Stimulated activated naive CD8-positive, alpha-beta T cell treated with anti-CD3 and anti-CD28 coated beads, Interleukin-15, Interleukin-2, amounts not matched to agents 100 ng/mL and 50 ng/mL, for 24 hours (primary cell): Measurements from ENCODE around the gene DCHS2.

ENCODE experiments used
- H3K27ac Mint-ChIP-seq: one replicate; pipeline ENCODE4 v1.8.0; 2021; ENCODE audit warnings: mild to moderate bottlenecking, mixed read lengths
- H3K27me3 Mint-ChIP-seq: one replicate; pipeline ENCODE4 v1.8.0; 2021; ENCODE audit warnings: mixed read lengths
- H3K36me3 Mint-ChIP-seq: one replicate; pipeline ENCODE4 v1.8.0; 2021; ENCODE audit warnings: low read depth, mixed read lengths
- H3K4me1 Mint-ChIP-seq: one replicate; pipeline ENCODE4 v1.8.0; 2021; ENCODE audit warnings: low read depth, mixed read lengths
- H3K4me3 Mint-ChIP-seq: one replicate; pipeline ENCODE4 v1.8.0; 2021; ENCODE audit warnings: mild to moderate bottlenecking, mixed read lengths
- H3K9me3 Mint-ChIP-seq: one replicate; pipeline ENCODE4 v1.8.0; 2021; ENCODE audit warnings: mixed read lengths

DCHS2 gene

DNA sequence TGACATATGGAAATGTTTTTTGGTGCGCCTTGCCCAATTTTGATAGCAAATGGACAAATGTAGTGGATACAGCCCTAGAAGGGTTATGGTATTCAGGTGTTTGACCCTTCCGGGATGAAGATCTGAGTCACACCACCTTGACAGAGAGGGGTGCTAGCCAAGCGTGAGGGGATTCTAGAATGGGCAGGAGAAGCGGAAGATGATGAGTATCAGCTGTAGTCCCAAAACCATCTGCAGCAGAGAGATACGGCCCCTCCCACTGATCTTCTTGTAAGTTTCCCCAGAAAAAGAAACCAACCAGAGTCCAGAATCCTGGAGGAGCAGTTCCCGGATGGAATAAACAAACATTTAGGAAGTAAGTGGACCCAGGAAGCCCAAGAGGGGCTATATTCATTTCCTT, 18.1 kb downstream of the DCHS2 start:
- no peak overlapping the region for H3K27ac Mint-ChIP-seq

GRCh38 chr4:154472858-154473257, 18.7 kb downstream of the DCHS2 start:
- Mint-ChIP-seq H3K36me3 (no peaks in the 10 kb centered on the region), H3K9me3 (no peaks in the 10 kb centered on the region), H3K4me3 (no peak overlapping the region), H3K27me3 (peaks cover 57% of the 10 kb centered on the region), H3K27ac (no peak overlapping the region), H3K4me1 (no peaks in the 10 kb centered on the region)

More for the DNA sequence above, 18.1 kb downstream of the DCHS2 start:
- H3K4me3 Mint-ChIP-seq = no peak overlapping the region
- H3K4me1 Mint-ChIP-seq = no peaks in the 10 kb centered on the region
- H3K9me3 Mint-ChIP-seq = no peaks in the 10 kb centered on the region
- no peaks in the 10 kb centered on the region for H3K36me3 Mint-ChIP-seq
- H3K27me3 Mint-ChIP-seq = peaks cover 60% of the 10 kb centered on the region

GRCh38 chr4:154471526-154472331, 19.9 kb downstream of the DCHS2 start:
- H3K36me3 Mint-ChIP-seq = no peaks in the 10 kb centered on the region
- no peaks in the 10 kb centered on the region for H3K9me3 Mint-ChIP-seq
- H3K27me3 Mint-ChIP-seq = peaks cover 52% of the 10 kb centered on the region
- H3K4me1 Mint-ChIP-seq = no peaks in the 10 kb centered on the region
- H3K4me3 Mint-ChIP-seq = no peak overlapping the region
- H3K27ac Mint-ChIP-seq = no peak overlapping the region

DNA sequence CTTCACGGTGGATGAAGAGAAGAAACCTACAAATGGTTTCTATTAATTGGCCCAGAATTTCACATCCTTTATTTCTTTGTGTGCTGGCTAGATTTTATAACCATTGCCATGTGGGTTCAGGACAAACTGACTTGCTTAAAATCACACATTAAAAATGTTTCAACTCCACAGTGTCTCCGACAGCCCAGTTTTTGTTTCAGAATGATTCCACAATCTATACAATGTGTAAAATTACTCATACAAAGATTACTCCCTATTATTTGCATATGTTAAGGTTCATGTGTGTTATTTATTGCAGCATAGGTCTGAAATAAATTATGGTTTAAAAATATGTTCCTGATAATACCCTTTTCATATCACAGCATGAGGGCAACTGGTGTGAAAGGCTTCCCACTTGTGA, 20.6 kb downstream of the DCHS2 start:
- Mint-ChIP-seq H3K4me1 (no peaks in the 10 kb centered on the region), H3K9me3 (no peaks in the 10 kb centered on the region), H3K36me3 (no peaks in the 10 kb centered on the region), H3K4me3 (no peak overlapping the region), H3K27ac (no peak overlapping the region), H3K27me3 (peaks cover 46% of the 10 kb centered on the region)

- H3K36me3 Mint-ChIP-seq = no peaks in the 10 kb centered on the region
- H3K27ac Mint-ChIP-seq = no peak overlapping the region
- H3K4me3 Mint-ChIP-seq = no peak overlapping the region
- H3K9me3 Mint-ChIP-seq = no peaks in the 10 kb centered on the region
- no peaks in the 10 kb centered on the region for H3K4me1 Mint-ChIP-seq
- peaks cover 38% of the 10 kb centered on the region for H3K27me3 Mint-ChIP-seq
Measured at GRCh38 chr4:154467886-154468285, 23.7 kb downstream of the DCHS2 start.

GRCh38 chr4:154466336-154466735, 25.3 kb downstream of the DCHS2 start:
- Mint-ChIP-seq H3K27me3 (peaks cover 33% of the 10 kb centered on the region), H3K9me3 (no peaks in the 10 kb centered on the region), H3K36me3 (no peaks in the 10 kb centered on the region), H3K4me1 (no peaks in the 10 kb centered on the region), H3K4me3 (no peak overlapping the region), H3K27ac (no peak overlapping the region)

- no peak overlapping the region for H3K27ac Mint-ChIP-seq
Measured at GRCh38 chr4:154465085-154465484, 26.5 kb downstream of the DCHS2 start.

DNA sequence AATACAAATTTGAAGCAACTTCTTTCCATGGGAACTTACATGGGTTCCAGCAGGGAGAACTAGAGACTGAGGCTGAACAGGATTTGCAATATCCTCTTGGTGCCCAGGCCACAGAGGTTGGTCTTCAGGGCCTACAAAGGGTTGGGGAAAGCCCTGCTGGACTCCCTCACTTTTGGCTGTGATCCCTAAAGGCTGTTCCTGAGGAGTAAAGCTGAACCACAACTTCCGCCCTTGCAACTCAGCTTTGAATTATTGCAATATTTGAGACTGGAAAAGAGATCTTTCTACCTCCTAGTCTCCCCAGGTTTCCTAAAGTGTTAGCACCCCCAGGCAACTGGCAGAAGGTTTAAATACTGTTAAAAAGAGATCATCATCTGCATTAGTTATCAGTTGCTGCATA, 26.9 kb downstream of the DCHS2 start:
- Mint-ChIP-seq H3K4me3 (no peak overlapping the region), H3K36me3 (no peaks in the 10 kb centered on the region), H3K9me3 (no peaks in the 10 kb centered on the region), H3K27ac (no peak overlapping the region), H3K4me1 (no peaks in the 10 kb centered on the region), H3K27me3 (peaks cover 26% of the 10 kb centered on the region)

More at GRCh38 chr4:154465085-154465484, 26.5 kb downstream of the DCHS2 start:
- Mint-ChIP-seq H3K4me3 (no peak overlapping the region), H3K36me3 (no peaks in the 10 kb centered on the region), H3K9me3 (no peaks in the 10 kb centered on the region), H3K27me3 (peaks cover 28% of the 10 kb centered on the region), H3K4me1 (no peaks in the 10 kb centered on the region)

DNA sequence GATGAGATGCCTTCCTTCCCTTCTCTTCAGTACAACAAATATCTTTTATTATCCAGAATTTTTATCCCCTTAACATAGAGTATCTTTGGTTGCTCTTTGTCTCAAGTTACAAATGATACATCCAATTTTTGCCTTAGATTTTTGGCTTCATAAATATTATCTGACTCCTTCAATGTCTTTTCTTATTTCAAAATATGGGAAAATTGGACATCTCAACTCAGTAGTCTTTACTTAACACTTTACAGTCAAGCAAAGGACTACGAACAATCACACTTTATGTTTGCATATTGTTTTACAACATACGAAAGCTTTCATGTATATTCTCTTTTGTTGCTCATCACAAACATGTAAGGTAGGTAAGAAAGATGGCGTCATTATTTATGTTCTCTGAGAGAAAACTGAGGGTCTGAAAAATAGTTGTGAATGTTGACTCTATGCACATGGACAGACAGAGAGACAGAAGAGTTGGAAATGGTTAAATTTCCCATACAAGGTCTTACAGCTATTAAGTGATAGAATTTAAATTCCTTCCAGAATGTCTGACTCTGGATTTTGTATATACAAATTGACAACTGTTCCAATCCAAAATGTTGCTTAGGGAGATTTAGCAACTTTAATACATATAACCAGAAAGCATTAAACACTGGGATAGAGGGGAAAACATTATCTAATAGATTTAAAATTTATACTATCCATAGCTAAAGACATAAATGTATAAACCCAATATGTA, 29.4 kb downstream of the DCHS2 start:
- H3K36me3 Mint-ChIP-seq = no peaks in the 10 kb centered on the region
- no peak overlapping the region for H3K4me3 Mint-ChIP-seq
- H3K27ac Mint-ChIP-seq = no peak overlapping the region
- H3K9me3 Mint-ChIP-seq = no peaks in the 10 kb centered on the region
- peaks cover 31% of the 10 kb centered on the region for H3K27me3 Mint-ChIP-seq
- H3K4me1 Mint-ChIP-seq = no peaks in the 10 kb centered on the region

DNA sequence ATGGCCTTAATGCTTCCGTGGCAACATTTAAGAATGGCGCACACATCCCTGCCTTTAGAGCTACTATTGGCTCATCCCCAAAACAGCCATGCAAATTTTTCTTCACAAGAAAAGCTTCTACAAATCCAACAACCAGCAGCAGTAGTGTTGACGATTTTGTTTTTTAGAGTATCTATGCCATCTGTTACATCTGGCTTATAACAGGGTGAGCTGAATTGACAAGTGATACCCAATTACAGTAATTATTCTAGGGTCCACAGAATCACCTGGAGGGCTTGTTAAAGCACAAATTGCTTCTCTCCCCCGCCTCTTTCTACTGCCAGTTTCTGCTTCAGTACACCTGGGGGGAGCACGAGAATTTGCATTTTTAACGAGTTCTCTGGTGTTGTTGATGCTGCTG, 34.1 kb downstream of the DCHS2 start:
- H3K27ac Mint-ChIP-seq = no peak overlapping the region
- H3K4me3 Mint-ChIP-seq = no peak overlapping the region
- no peaks in the 10 kb centered on the region for H3K9me3 Mint-ChIP-seq
- H3K27me3 Mint-ChIP-seq = peaks cover 35% of the 10 kb centered on the region
- no peaks in the 10 kb centered on the region for H3K4me1 Mint-ChIP-seq
- H3K36me3 Mint-ChIP-seq = no peaks in the 10 kb centered on the region

- no peaks in the 10 kb centered on the region for H3K9me3 Mint-ChIP-seq
- peaks cover 31% of the 10 kb centered on the region for H3K27me3 Mint-ChIP-seq
- no peak overlapping the region for H3K27ac Mint-ChIP-seq
- H3K4me1 Mint-ChIP-seq = no peaks in the 10 kb centered on the region
- no peak overlapping the region for H3K4me3 Mint-ChIP-seq
- no peaks in the 10 kb centered on the region for H3K36me3 Mint-ChIP-seq
Measured at GRCh38 chr4:154456889-154457288, 34.7 kb downstream of the DCHS2 start.

- no peak overlapping the region for H3K27ac Mint-ChIP-seq
- no peaks in the 10 kb centered on the region for H3K9me3 Mint-ChIP-seq
- H3K4me1 Mint-ChIP-seq = no peaks in the 10 kb centered on the region
- peaks cover 31% of the 10 kb centered on the region for H3K27me3 Mint-ChIP-seq
- no peak overlapping the region for H3K4me3 Mint-ChIP-seq
- H3K36me3 Mint-ChIP-seq = no peaks in the 10 kb centered on the region
Measured at GRCh38 chr4:154456240-154456639, 35.4 kb downstream of the DCHS2 start.

DNA sequence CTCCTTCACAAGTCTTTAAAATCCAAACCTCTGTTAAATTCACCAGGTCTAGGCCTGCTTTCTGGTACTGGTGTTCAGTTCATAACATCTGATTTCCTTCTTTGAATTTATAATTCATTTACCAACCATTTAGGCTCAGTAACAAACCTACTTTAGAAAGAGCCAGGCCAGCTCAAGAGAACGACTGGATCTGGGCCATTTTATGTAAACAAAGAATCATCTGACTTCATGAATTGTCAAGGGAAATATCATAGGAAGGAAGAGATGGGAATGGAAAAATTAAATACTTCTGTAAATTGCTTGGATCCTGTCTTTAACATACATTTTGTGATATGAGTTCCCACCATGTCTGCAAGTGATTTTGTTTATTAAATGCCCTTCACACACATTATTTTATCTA, 36.5 kb downstream of the DCHS2 start:
- H3K4me1 Mint-ChIP-seq = no peaks in the 10 kb centered on the region
- no peak overlapping the region for H3K27ac Mint-ChIP-seq
- H3K36me3 Mint-ChIP-seq = no peaks in the 10 kb centered on the region
- no peak overlapping the region for H3K4me3 Mint-ChIP-seq
- no peaks in the 10 kb centered on the region for H3K9me3 Mint-ChIP-seq
- peaks cover 27% of the 10 kb centered on the region for H3K27me3 Mint-ChIP-seq

- Mint-ChIP-seq H3K36me3 (no peaks in the 10 kb centered on the region), H3K27me3 (peaks cover 26% of the 10 kb centered on the region), H3K9me3 (no peaks in the 10 kb centered on the region), H3K27ac (no peak overlapping the region), H3K4me1 (no peaks in the 10 kb centered on the region), H3K4me3 (no peak overlapping the region)
Measured at GRCh38 chr4:154454710-154455109, 36.9 kb downstream of the DCHS2 start.

- H3K4me1 Mint-ChIP-seq = no peaks in the 10 kb centered on the region
- no peak overlapping the region for H3K27ac Mint-ChIP-seq
- H3K27me3 Mint-ChIP-seq = peaks cover 16% of the 10 kb centered on the region
- no peaks in the 10 kb centered on the region for H3K36me3 Mint-ChIP-seq
- H3K4me3 Mint-ChIP-seq = no peak overlapping the region
- H3K9me3 Mint-ChIP-seq = no peaks in the 10 kb centered on the region
Measured at GRCh38 chr4:154452798-154453346, 38.7 kb downstream of the DCHS2 start.
